Left lung (tissue), 10 donors: ENCODE data around the gene S1PR3. TPM values are rescaled to one million over a fixed set of nuclear protein-coding genes. Genes with fewer than 3 reads are reported as not detected.

ENCODE experiments used
- ATAC-seq: fragments of 200-7000 bp; cut with Tn5 transposase; one replicate; pipeline ENCODE4 v1.9.1; 2020; ENCODE audit warnings: moderate library complexity
- DNase-seq, 4 donors: peaks; one replicate each; pipeline ENCODE4 v3.0.0-alpha.2; 2013 to 2020
- H3K27ac ChIP-seq, 2 donors: fragments of 200-600 bp; sonication (generic) in 1 of 2; one replicate each; pipeline versions ENCODE4 v1.5.0 to v1.8.0; 2020 to 2021
- H3K27me3 ChIP-seq, 2 donors: fragments of 200-600 bp; sonication (generic) in 1 of 2; one replicate each; pipeline versions ENCODE4 v1.5.0 to v1.8.0; 2020 to 2021
- H3K36me3 ChIP-seq, 2 donors: fragments of 200-600 bp; sonication (generic) in 1 of 2; one replicate each; pipeline versions ENCODE4 v1.5.0 to v1.8.0; 2020 to 2021
- H3K4me1 ChIP-seq, 2 donors: fragments of 200-600 bp; one replicate each; pipeline ENCODE4 v1.8.0; 2021
- H3K4me3 ChIP-seq, 2 donors: fragments of 200-600 bp; sonication (generic) in 1 of 2; one replicate each; pipeline versions ENCODE4 v1.5.0 to v1.8.0; 2020 to 2021; ENCODE audit warnings: mild to moderate bottlenecking in 1 of 2
- H3K9me3 ChIP-seq, 2 donors: fragments of 200-600 bp; sonication (generic) in 1 of 2; one replicate each; pipeline versions ENCODE4 v1.5.0 to v1.8.0; 2020 to 2021
- CTCF ChIP-seq, 2 donors: fragments of 200-600 bp; sonication (generic) in 1 of 2; IDR thresholded peaks; one replicate each; pipeline versions ENCODE4 v1.5.0 to v1.8.0; 2021; ENCODE audit warnings: antibody characterized with exemption in 2 of 2
- intact Hi-C, 2 donors: fragments of 100-400 bp; cut with DNase I; formaldehyde crosslinking; loops; one replicate each; pipeline versions ENCODE4 v1.11.2 to v1.14.2; 2022
- polyA plus RNA-seq, 6 donors: library from polyadenylated mRNA; unstranded; fragments of 120-200 nt; gene quantifications; one replicate each; pipeline ENCODE4 v1.2.1, GENCODE V29; 2013; ENCODE audit not compliant: insufficient read length in 6 of 6
- total RNA-seq, 2 donors: library from RNA; stranded (reverse); fragmentation: NEBNext Ultra II Directional; extraction: Animal tissue kit (Norgen Biotek cat#: 25700); gene quantifications; one replicate each; pipeline ENCODE4 v1.2.1, GENCODE V29; 2021
- donor health status: DM: no; HTN: yes; CAD: no.
- donor health status: DM: no; HTN: no; CAD: no.

The S1PR3 gene
- total and polyA plus RNA-seq, 8 donors = 6.9 to 113 (median 82.0) TPM

GRCh38 chr9:88987661-88988060 lies 3.6 kb upstream of the S1PR3 start:
- Histone ChIP-seq H3K4me3 (no peak overlapping the region), H3K36me3 (no peaks in the 10 kb centered on the region), H3K27ac (no peak overlapping the region), H3K27me3 (peaks cover 0 to 30% of the 10 kb centered on the region in 2 donors), H3K9me3 (no peaks in the 10 kb centered on the region), H3K4me1 (peaks cover 0 to 35% of the 10 kb centered on the region in 2 donors)
- intact Hi-C loops = no loop called here
- TF ChIP-seq CTCF (IDR thresholded peaks at IDR 0.05) = no peak
- DNase-seq = no peak
- ATAC-seq = no peak

- Histone ChIP-seq H3K4me1 (peaks cover 2 to 45% of the 10 kb centered on the region in 2 donors), H3K9me3 (no peaks in the 10 kb centered on the region), H3K27ac (no peak overlapping the region), H3K27me3 (peaks cover 0 to 39% of the 10 kb centered on the region in 2 donors), H3K36me3 (no peaks in the 10 kb centered on the region), H3K4me3 (no peak overlapping the region)
- ATAC-seq (no peak), DNase-seq (no peak)
- TF ChIP-seq CTCF (IDR thresholded peaks at IDR 0.05) = no peak
- intact Hi-C loops = no loop called here
Measured at GRCh38 chr9:88988796-88989641, 2.2 kb upstream of the S1PR3 start.

GRCh38 chr9:88990041-88990728 lies 1.1 kb upstream of the S1PR3 start:
- intact Hi-C loops = no loop called here
- Histone ChIP-seq H3K4me1 (peaks cover 10 to 47% of the 10 kb centered on the region in 2 donors), H3K27me3 (peaks cover 0 to 39% of the 10 kb centered on the region in 2 donors), H3K27ac (no peak overlapping the region), H3K36me3 (no peaks in the 10 kb centered on the region), H3K4me3 (no peak overlapping the region), H3K9me3 (no peaks in the 10 kb centered on the region)
- ATAC-seq (no peak), DNase-seq (no peak)
- TF ChIP-seq CTCF (IDR thresholded peaks at IDR 0.05) = no peak

- intact Hi-C loops = no loop called here
- peaks cover 10 to 47% of the 10 kb centered on the region in 2 donors for H3K4me1 ChIP-seq
- ATAC-seq (no peak), DNase-seq (peak in 1 of 4 donors; percentile 55)
- peak overlapping the region; percentile 48 to 64 for H3K4me3 ChIP-seq
- no peak overlapping the region for H3K27ac ChIP-seq
- no peaks in the 10 kb centered on the region for H3K9me3 ChIP-seq
- peaks cover 0 to 39% of the 10 kb centered on the region in 2 donors for H3K27me3 ChIP-seq
- H3K36me3 ChIP-seq = no peaks in the 10 kb centered on the region
- TF ChIP-seq CTCF (IDR thresholded peaks at IDR 0.05) = no peak
Measured at GRCh38 chr9:88990729-88991065, 571 bp upstream of the S1PR3 start.

- DNase-seq (no peak), ATAC-seq (no peak)
- Histone ChIP-seq H3K4me3 (peak overlapping the region in 1 of 2 donors; percentile 64), H3K27ac (no peak overlapping the region), H3K27me3 (peaks cover 0 to 36% of the 10 kb centered on the region in 2 donors), H3K36me3 (no peaks in the 10 kb centered on the region), H3K4me1 (peaks cover 10 to 47% of the 10 kb centered on the region in 2 donors), H3K9me3 (no peaks in the 10 kb centered on the region)
- no peak for TF ChIP-seq CTCF (IDR thresholded peaks at IDR 0.05)
- intact Hi-C loops = no loop called here
Measured at GRCh38 chr9:88992556-88992955, 1.3 kb downstream of the S1PR3 start.
